HG02973 (cell line): ENCODE measurements around the gene VEGFB.

Experiments
- ATAC-seq: cut with Tn5 transposase; IDR thresholded peaks from one replicate; pipeline ENCODE4 v1.9.1; 2021; ENCODE audit warnings: moderate library complexity; ENCODE audit not compliant: unreplicated experiment

Gene VEGFB

DNA sequence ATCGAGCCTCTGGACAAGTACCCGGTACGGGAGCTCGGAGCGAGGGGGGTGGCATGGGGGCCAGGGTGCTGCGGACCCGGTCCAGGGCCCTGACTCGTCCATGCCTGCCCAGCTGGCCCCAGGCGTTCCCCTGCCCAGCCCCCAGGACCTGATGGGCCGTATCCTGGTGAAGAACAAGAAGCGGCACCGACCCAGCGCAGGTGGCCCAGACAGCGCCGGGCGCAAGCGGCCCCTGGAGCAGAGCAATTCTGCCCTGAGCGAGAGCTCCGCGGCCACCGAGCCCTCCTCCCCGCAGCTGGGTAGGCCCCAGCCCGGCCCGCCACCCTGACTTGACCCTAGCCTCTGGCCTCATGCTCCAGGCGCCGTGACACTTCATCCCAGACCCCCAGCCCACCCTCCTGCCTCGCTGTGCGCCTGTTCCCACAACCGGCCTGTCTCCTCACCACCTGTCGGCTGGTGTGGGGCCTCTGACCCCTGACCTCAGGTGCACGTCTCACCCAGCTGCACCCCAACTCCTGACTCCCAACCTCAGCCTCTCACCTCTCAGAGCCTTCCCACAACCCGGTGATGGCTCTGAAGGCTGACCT, 24.7 kb downstream of the VEGFB start:
- no peak for ATAC-seq

DNA sequence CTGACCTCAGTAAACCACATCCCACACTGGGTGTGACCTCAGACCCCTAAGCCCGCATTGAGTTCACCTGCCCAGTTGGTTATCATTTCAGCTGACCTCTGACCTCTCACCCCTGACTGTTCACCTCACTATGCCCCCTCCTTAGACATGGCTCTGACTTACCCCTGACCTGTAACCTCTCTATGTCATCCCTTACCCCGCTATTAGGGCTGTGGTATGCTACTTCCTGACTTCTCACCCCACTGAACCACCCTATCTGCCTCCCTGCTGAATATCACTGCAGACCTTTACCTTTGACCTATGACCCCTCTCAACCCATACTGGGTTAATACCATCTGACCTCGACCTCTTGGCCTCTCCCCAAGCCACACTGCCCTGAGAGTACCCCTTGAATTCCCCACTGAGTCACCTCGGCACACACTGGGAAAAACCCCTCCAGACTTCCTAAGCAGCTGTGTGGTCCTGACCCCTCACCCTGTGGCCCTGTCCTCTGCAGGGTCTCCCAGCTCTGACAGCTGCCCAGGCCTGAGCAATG, 25.2 kb downstream of the VEGFB start:
- ATAC-seq, result no peak

DNA sequence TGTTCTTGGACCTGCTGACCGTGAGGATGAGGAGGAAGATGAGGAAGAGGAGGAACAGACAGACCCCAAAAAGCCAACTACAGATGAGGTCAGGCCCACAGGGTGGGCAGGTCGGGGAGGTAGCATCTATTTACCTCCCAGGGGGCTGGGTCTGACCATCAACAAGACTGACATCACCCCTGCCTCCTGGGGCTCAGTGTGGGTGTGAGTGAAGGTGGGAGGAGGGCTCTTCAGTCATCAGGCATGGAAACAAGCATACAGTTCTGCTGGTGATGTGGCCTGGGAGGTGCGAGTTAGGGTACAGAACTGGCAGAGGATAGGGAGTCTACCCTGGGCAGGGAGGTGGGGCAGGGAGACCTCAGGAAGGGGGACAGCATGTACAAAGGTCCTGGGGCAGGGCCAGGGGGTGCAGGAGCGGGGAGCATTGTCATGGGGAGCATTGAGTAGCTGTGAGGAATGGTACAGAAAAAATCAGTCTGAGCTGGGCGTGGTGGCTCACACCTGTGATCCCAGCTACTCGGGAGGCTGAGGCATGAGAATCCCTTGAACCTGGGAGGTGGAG, 25.8 kb downstream of the VEGFB start:
- no peak for ATAC-seq

DNA sequence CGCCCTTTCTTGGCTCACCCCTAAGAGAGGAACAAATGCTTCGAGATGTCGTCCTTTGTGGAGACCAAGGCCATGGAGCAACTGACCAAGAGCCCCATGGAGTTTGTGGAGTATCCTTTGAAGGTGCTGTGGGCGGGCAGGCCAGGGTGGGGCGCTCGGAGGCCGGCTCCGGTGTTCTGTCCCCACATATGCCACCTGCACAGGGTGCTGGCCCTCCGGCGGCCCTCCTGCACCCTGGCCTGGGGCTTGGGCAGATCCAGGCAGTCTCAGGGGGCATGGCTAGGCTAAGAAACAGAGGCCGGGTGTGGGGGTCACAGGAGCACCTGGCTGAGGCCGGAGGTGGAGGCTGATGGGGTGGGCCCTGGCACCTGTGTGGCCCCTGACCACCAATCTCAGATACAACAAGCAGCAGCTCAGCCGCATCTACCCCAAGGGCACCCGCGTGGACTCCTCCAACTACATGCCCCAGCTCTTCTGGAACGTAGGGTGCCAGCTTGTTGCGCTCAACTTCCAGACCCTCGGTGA, 27.2 kb downstream of the VEGFB start:
- ATAC-seq, result no peak

DNA sequence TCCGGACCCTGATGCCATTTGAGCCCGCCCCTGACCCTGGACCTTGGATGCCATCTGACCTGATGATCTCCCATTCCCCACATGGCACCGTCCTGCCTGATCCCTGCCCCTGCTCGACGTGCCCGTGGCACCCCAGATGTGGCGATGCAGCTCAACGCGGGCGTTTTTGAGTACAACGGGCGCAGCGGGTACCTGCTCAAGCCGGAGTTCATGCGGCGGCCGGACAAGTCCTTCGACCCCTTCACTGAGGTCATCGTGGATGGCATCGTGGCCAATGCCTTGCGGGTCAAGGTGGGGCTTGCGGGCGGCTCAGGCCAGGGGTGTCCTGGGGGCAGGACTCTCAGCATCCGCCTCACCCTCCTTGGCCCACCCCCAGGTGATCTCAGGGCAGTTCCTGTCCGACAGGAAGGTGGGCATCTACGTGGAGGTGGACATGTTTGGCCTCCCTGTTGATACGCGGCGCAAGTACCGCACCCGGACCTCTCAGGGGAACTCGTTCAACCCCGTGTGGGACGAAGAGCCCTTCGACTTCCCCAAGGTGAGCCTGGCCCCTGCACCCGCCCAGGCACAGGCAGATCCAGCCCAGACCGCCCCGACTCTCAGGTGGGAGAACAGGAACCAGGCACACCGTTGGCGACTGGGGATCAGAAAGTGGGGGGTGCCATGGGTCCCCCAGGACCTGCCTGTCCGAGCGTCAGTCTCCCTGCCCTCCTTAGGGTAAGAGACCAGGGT, 28.1 kb downstream of the VEGFB start:
- ATAC-seq, result no peak

DNA sequence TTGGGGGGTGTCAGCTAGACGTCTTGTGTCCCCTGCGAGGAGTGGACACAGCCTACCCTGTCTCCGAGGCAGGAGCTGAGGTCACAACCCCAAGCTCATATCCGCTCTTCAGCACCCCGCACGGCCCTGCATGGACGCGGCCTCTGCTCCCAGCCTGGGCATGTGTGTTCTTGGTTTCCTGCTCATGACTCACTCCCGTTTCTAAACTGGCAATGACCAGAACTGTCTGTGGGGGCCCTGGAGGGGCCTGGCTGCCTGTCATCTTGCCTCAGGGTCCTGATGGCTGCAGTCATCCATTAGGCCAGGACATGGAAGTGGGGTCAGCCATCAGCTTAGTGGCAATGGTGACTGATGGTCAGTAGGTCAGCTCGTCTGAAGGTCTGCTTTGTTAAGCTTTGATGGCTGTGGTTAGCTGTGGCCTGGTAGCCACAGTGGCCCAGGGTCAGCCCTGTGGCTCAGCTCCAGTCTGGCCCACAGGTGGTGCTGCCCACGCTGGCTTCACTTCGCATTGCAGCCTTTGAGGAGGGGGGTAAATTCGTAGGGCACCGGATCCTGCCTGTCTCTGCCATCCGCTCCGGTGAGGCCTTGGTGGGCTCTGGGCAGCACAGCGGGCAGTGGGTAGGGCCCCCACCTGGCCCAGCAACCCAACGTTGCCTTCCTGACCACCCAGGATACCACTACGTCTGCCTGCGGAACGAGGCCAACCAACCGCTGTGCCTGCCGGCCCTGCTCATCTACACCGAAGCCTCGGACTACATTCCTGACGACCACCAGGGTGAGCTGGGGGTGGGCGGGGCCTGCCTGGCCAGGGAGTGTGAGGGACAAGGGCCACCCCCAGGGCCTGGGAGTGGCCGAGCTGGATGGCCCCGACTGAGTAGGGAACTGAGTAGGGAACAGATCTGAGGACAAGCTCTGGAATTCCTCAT, 28.9 kb downstream of the VEGFB start:
- ATAC-seq, result no peak

DNA sequence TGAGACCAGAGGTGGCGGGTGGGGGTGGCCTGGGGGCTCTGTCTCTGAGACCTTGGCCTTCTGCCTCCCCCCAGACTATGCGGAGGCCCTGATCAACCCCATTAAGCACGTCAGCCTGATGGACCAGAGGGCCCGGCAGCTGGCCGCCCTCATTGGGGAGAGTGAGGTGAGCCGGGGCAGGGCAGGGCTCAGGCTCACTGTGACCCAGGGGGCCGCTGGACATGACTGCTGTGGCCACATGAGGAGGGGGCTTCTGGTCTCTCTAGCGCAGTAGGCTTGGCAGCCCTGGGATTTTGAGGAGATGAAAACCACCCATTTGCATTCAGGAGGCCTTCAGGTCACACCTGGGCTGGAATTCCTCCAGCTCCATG, 29.5 kb downstream of the VEGFB start:
- ATAC-seq, result no peak

DNA sequence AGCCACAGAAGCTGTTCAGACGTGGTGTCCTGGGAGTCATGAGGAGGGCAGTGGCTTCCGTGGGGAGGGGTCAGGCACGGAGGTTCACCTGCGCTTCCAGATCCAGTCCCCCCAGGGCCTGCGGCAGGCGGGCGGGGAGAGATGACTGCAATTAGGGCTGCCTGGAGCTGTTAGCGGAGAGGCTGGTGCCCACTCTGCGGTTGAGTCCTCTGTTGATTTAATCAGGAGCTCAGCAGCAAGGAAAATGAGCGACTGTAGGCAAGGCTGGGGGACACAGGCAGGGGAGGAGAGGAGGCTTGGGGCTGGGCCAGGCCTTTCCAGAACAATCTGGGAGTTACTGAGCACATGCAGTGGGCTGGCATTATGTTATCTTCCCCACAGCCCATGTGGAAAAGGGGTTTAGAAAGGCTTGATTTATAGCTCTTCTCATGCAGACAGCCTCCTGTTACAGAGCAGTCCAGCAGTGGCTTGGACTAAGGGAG, 30.0 kb downstream of the VEGFB start:
- ATAC-seq, result no peak

DNA sequence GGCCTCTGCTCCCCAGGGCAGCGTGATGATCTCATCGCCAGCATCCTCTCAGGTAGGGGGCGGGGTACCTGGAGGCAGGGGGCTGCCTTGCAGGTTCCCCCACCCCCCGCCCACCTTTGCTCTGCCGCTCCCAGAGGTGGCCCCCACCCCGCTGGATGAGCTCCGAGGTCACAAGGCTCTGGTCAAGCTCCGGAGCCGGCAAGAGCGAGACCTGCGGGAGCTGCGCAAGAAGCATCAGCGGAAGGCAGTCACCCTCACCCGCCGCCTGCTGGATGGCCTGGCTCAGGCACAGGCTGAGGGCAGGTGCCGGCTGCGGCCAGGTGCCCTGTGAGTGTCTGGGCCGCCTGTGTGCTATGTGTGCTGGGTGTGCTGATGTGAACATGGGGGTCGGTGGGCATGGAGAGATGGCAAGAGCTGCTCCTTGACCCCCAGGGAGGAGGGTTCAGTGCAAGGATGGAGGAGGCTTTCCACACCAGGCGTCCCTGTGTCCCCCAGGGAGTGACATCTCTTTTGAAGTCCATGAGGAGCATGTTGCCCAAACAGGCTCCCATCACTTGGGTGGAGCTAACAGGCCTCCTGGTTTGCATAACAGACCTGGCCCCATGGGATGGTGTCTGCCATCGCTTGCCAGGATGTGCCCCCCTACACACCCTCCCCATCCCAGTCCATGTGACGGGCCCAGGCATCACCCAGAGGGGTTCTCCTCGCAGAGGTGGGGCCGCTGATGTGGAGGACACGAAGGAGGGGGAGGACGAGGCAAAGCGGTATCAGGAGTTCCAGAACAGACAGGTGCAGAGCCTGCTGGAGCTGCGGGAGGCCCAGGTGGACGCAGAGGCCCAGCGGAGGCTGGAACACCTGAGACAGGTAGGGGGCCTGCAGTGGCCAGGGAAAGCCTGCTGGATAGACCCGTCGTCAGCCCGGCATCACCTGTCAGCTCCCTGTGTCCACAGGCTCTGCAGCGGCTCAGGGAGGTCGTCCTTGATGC, 31.1 kb downstream of the VEGFB start:
- no peak for ATAC-seq

DNA sequence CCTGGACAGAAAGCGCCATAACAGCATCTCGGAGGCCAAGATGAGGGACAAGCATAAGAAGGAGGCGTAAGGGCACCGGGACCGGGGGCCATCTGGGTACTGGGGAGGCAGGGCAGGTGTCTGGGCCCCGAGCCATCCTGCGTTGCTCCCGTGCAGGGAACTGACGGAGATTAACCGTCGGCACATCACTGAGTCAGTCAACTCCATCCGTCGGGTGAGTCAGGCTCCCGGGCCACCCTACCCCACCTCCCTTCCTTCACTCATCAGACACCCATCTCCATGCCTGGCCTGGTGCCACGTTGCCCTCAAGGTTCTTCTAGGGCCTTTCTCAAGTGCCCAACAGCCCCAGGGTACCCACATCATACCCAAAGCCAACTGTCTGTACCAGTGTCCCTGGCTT, 32.0 kb downstream of the VEGFB start:
- no peak for ATAC-seq

DNA sequence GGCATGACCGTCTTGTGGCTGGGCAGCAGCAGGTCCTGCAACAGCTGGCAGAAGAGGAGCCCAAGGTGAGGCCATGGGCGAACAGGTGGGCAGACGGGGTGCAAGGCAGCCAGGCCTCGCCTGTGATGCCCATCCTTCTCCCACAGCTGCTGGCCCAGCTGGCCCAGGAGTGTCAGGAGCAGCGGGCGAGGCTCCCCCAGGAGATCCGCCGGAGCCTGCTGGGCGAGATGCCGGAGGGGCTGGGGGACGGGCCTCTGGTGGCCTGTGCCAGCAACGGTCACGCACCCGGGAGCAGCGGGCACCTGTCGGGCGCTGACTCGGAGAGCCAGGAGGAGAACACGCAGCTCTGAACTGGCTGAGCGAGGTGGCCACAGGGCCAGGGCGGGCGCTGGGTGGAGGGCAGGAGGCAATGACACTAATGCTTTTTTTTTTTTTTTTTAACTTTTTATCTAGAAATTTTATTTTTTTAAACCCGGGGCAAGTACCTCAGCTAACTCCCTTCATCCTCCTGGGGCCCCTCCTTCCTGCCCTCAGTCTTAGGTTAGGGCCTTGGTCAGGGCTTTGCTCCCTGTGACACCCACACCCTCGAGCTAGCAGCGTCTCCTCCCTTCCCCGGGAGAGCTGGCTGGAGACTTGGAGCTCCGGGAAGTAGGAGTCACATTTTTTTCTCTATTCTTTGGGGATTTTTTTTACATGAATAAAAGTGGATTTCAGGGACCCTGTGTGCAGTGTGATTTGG, 33.0 kb downstream of the VEGFB start:
- no peak for ATAC-seq

DNA sequence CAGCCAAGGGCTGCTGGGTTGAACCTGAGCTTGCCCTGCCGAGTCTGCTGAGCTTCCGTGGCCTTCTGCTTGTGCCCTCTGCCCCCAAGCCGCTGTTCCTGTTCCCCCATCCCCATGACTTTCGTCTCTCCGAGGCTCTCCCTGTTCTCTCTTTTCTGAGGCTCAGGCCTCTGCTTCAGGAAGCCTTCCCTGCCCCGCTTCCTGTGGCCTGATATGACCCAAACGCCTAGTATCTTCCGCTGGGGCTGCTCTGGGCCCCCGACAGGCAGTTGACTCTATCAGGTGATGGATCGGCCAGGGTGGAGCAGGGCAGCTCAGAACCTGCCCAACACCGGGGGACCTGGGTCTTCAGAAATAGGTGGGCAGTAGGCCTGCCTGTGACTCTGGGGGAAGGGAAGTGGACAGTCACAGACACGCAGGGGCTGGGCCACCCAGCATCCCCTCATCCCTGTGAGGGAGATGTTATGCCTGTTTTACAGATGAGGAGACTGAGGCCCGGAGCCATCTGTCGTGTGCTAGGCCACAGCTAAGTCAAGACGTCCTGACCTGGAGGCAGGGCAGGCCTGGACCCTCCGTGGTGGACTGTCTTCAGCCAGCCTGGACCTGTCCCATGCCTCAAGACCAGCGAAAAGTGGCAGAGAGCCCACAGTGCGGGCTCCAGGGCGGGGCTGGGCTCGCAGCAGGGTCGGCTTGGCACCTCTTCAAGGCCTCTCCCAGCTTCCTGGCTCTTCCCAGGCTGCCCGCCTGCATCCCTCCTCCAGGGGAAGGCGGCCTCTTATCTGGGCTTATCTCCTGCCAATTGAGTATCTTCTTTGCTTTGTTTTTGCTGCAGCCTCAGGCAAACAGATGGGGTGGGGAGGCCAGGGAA, 33.9 kb downstream of the VEGFB start:
- ATAC-seq, result no peak

DNA sequence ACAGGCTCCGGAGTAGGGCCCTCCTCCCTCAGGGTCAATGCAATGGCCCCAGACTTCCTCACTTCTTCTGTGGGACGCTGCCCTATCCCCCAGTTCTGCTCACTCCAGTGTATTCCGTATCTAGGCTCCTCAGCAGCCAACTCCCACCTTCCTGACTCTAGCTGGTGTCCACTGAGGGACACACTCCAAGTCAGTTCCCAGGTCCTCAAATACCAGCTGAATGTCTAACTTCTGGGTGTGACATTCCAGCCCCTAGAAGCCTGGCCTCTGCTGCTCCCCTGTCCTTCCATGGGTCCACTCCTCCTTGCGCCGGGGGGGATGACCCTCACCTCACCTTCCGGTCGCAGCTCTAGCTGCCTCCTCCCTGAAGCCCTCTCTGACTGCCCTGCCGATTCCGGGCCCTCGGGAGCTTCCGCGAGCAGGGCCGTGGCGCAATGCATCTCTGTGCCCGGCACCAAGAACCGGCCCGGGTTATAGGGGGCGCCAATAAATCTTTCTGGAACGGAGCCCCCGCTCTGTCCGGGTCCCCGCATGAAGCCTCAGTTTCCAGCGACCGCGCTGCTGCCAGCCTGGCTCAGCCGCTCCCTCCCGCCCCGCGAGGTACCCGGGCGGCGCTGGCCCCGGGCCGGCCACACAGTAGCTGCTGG, 34.6 kb downstream of the VEGFB start:
- ATAC-seq, result peak; percentile 10

DNA sequence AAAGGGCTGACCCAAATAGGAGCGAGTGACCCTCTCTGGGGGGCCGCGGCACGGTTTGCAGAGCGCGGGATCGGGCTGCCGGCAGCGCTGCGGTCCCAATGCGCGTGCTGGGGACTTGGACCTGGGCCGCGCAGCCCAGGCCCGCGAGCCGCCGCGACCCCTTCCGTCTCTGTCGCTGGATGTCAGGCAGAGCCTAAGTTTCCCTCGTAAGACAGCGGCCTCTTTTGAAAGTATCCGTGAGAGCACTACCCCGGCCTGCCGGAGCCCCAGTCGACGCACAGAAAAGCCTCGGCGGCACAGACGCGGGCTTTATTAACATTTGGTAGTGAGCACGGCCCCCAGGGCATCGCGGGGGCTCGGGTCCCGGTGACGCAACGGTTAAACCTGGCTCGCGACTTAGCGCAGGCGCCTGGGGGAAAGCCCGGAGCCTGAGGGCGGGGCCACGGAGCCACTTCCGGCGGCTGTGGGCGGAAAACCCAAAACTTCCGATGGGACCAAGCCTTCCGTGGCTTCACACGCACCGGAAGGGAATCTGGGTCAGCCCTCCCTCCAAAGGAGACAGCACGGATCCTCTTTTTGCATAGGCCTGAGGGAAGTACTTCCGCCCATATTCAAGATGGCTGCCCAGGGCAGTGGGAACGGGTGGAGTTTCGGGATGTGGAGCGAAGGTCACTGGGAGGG, 35.3 kb downstream of the VEGFB start:
- peak; percentile 51 for ATAC-seq

DNA sequence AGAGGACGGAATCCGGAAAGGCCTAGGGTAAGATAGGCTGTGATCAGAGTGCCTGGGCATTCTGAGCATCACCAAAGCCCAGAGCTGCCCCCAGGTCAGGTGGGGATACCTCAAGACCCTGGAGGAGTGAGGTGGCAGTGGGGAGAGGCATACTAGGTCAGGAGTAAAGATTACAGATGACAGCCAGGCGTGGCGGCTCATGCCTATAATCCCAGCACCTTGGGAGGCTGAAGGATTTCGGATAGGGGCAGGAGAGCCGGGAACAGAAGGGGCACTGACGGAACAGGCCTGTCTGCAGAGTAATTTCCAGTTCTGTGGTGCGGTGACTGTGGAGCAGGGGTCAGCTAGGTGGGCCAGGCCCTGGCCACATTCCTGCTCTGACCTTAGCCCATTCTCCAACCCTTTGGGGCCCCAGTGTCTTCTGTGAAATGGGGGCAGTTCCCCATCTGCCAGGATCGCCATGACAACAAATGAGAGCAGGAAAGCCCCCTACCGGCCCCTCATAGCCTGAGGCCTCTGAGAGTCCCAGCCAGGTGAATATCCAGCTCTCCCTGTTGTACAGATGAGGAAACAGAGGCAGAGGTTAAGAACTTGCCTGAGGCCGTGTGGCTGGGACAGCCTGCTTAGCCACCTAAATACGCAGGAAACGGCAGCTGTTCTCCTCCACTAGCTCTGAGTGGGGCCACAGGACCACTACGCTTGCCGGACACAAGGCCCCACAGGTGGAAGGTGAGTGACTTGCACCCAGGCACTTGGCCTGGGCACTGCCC, 40.8 kb downstream of the VEGFB start:
- no peak for ATAC-seq

DNA sequence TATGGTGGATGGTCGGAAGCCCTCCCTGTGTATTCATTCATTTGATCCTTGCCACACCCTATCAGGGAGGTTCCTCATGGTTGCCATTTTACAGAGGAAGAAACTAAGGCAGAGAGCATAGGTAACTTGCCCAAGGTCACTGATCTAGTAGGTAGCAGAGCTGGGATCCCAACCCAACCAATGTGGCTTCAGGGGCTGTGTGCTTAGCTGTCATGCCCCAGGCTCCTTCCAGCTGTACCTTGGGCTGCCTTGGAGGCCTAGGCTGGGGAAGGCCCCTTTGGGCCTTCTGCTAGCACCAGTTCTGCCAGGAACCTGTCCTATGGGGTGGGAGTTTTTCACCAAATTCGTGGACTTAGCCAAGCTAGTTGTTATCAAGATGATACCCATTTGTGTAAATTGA, 41.5 kb downstream of the VEGFB start:
- ATAC-seq, result no peak
